Cardiac muscle cell (in vitro differentiated cells and primary cell): ENCODE measurements around the gene SFT2D2. TPM values are rescaled to one million over a fixed set of nuclear protein-coding genes. Genes with fewer than 3 reads are reported as not detected.

Source experiments
- DNase-seq, 2 donors: peaks; one replicate each; pipeline versions ENCODE4 v3.0.0 to v3.0.0-alpha.2; 2010 to 2017; ENCODE audit warnings: low read depth in 1 of 2, low spot score in 1 of 2
- H3K27ac ChIP-seq: fragments of 200-600 bp; sonication (generic); 2 replicates; pipeline ENCODE4 v1.5.1; 2016
- H3K27me3 ChIP-seq: fragments of 200-600 bp; sonication (generic); 2 replicates; pipeline ENCODE4 v1.6.0; 2016; ENCODE audit warnings: control low read depth
- H3K36me3 ChIP-seq: fragments of 200-600 bp; sonication (generic); 2 replicates; pipeline ENCODE4 v1.5.1; 2016; ENCODE audit warnings: control low read depth
- H3K4me1 ChIP-seq: fragments of 200-600 bp; sonication (generic); 2 replicates; pipeline ENCODE4 v1.8.1; 2017; ENCODE audit warnings: low read depth, mild to moderate bottlenecking, mixed run types
- H3K4me3 ChIP-seq: fragments of 200-600 bp; sonication (generic); 2 replicates; pipeline ENCODE4 v1.5.1; 2016; ENCODE audit warnings: mild to moderate bottlenecking
- H3K9me3 ChIP-seq: fragments of 200-600 bp; sonication (generic); 2 replicates; pipeline ENCODE4 v1.5.1; 2017; ENCODE audit warnings: low read depth, mild to moderate bottlenecking, control low read depth
- CTCF ChIP-seq: IDR thresholded peaks from 2 replicates; pipeline ENCODE4 v1.5.1; 2012; ENCODE audit warnings: low read depth, mild to moderate bottlenecking, low read length
- polyA plus RNA-seq: library from polyadenylated mRNA; unstranded; fragments of >200 nt; fragmentation: Nextera tagmentation; extraction: Ambion mirVana; gene quantifications from 2 replicates; pipeline ENCODE4 v1.2.1, GENCODE V29; 2016
- total RNA-seq: library from RNA; depleted of rRNA; stranded (reverse); fragments of >200 nt; gene quantifications from 2 replicates; pipeline ENCODE4 v1.2.3, GENCODE V29; 2016

Gene SFT2D2
- total and polyA plus RNA-seq, 2 experiments from 2014 or later = 20.7 to 25.6 TPM

GRCh38 chr1:168300626-168301025 is 74.8 kb downstream of the SFT2D2 start:
- TF ChIP-seq CTCF = no peak
- H3K27ac ChIP-seq = peak overlapping the region; percentile 20
- DNase-seq = no peak
- no peaks in the 10 kb centered on the region for H3K27me3 ChIP-seq
- H3K4me1 ChIP-seq = peaks cover 18% of the 10 kb centered on the region
- no peak overlapping the region for H3K4me3 ChIP-seq
- H3K36me3 ChIP-seq = no peaks in the 10 kb centered on the region
- no peaks in the 10 kb centered on the region for H3K9me3 ChIP-seq

DNA sequence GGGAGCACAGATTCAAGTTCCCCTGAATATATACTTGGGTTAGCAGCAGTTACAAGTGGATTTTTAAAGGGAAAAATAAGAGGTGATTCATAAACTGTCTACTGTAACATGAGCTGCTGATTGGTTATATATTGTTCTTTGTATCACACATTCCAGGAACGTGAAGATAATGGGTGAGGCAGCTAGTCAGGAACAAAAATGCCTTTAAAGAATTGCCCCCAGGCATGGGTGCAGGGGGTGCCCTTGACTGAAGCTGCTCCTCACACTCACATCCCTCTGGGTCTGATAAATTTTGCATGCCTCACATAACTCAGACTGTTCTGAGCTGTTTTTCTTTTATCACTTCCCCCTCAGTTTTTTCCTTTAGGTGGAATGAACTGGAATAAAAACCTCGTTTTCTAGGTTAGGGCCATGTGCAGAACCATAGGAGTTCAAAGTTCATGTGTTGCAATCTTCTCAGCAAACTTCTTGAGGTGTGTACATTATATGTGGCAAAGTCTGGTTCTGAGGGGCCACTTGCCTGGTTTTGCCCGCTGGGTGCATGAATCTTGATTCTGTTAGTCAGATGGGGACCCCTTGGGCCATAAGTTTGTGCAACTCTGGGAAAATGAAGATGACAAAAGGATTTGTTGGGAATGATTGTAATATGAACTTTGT is 76.0 kb downstream of the SFT2D2 start:
- Histone ChIP-seq H3K9me3 (no peaks in the 10 kb centered on the region), H3K27me3 (no peaks in the 10 kb centered on the region), H3K4me3 (no peak overlapping the region), H3K4me1 (peaks cover 18% of the 10 kb centered on the region), H3K27ac (no peak overlapping the region), H3K36me3 (no peaks in the 10 kb centered on the region)
- TF ChIP-seq CTCF = no peak
- DNase-seq = peak; percentile 41 to 70

Other genes starting within 250 kb of the SFT2D2 start
- 15.5 and 17.0 TPM in 2 replicates for gene GPR161, start 89.1 kb upstream of the SFT2D2 start, total RNA-seq
- 27.6 and 29.7 TPM in 2 replicates for gene GPR161, start 89.1 kb upstream of the SFT2D2 start, polyA plus RNA-seq
- gene TIPRL, start 47.0 kb upstream of the SFT2D2 start, total RNA-seq = 26.7 and 35.1 TPM in 2 replicates
- gene TIPRL, start 47.0 kb upstream of the SFT2D2 start, polyA plus RNA-seq = 44.0 and 57.3 TPM in 2 replicates
- 1.4 and 1.5 TPM in 2 replicates for gene TBX19, start 54.9 kb downstream of the SFT2D2 start, total RNA-seq
- 1.6 and 1.7 TPM in 2 replicates for gene TBX19, start 54.9 kb downstream of the SFT2D2 start, polyA plus RNA-seq